GM15510 (cell line): Measurements from ENCODE around the gene FBXL5.

Experiments used
- POLR2A ChIP-seq: IDR thresholded peaks from 3 replicates; pipeline ENCODE4 v1.6.1; 2011; ENCODE audit warnings: borderline replicate concordance; ENCODE audit not compliant: insufficient read length; ENCODE audit errors: extremely low read depth

FBXL5 gene

DNA sequence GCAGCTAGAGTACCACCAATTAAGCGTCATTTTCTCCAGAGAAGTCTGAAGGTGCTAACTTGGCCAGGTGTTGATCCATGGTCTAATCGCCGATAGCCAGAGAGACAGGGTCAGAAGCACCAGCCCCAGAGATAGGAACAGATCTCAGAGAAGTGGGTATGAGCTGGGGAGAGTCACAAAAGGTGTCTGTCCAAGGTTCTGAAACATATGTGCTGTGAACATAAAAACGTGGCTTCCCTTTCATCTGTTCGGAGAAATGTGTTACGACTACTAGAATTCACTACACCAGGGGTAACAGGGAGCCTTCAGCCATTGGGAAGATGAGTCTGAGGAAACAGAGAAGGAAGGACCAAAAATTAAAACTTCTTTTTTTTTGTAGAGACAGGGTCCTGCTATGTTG, 91.3 kb downstream of the FBXL5 start:
- no peak for TF ChIP-seq POLR2A

DNA sequence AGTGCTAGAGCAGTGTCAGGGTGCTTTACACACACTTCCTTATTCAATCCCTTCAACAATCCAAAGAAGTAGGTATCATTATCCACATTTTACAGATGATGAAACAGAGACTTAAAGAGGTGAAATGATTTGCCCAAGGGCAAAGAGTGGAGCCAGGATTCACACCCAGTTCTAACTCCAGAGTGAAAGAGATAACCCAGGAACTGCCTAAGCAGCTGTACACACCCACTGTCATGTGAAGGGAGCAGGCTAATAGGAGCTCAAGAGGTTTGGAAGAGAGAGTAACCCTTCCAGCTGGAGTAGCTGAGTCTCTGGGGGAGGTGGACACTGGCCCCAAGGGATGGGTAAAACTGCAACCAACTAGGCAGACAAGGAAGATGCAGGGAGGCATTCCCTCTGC, 92.5 kb downstream of the FBXL5 start:
- no peak for TF ChIP-seq POLR2A

DNA sequence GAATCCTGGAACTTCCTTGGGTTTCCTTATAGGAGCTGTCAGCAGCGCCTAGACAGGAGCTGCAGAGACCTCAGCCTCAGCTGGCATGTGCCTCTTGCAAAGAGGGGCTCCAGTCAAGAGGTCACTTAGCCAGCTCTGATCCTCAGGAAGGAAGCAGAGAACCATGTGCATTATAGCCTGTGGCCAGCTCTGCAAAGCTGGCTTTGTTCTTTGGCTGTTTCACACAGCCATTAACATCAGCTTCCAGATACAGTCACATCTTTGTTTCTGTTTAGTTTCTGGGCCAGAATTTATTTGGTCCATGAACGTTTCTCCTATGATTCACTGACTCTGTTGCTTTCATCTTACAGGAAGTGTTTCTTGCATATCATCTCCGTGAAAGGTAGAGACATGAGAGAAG, 93.0 kb downstream of the FBXL5 start:
- TF ChIP-seq POLR2A, result no peak

DNA sequence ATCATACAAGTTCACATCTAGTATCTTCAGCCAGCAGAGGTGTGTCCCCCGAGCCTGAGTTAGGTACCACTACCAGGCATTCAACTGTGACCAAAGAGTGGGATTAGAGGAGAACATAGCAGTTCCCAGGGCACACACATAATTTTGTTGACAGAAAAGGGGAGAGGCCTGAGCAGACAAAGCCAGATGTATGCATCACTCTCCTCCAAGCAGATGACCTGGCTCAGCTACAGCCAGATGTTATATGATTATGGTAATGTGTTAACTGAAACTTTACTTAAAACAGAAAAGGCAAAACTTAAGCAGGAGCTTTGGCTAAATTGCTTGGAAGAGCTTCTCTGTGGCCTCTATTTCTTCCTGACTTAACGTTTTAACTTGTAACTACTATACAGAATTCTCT, 96.6 kb downstream of the FBXL5 start:
- TF ChIP-seq POLR2A, result no peak

DNA sequence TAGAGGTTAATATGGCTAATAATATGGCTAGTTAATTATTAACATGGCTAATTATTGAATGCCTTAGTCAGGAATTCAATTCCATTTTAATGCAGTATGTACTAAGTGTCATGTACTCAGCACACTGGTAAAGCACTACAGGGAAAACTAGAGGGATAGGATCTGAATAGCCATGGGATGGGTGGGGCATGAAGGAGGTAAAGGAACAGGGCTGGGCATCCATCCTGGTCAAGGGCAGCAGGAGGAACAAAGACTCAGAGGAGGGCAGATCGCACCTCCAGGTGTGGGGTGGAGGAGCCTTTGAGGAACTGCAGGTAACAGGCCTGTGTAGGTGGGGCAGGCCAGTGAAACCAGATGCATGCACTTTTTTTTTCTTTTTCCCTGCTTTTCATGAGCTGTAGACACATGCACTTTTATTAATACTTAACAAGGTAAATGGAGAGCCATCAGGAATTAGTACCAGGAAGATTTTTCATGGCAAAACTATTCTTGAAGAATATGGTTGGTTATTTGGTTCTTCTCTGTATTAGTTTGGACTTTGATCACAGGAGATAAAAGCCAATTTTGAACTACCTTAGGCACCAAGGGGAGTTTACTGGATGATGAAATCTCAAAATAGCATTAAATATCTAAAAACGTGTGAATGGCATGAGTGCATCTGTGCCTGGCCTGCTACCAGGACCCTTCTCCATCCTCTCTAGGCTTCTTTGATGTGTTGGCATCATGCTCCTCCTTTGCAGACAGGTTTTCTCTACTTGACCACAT, 97.2 kb downstream of the FBXL5 start:
- no peak for TF ChIP-seq POLR2A

DNA sequence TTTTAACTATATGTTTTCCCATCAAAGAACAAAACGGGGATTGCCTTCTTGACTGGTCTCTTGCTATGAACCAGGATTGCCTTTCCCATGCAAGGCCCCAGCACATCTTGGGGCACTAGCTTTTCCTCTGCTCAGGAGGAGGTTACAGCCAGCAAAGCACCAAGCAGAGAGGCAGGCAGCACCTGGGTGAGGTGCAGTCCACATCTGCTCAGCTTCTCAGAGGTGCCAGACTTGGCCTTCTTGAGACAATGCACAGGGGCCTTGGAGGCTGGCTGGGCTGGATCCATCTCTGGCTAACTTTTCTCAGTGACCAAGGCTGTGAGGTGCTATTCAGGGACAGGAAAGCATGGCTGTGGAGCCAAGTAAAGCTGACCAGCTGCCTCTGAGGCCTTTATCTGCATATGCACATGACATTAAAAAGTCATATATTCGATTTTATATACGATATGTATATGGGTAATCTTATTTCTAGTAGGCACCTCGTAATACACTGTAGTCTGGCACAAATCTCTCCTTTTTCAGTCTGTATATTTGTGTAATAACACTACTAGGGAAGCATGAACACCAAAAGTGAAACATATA, 98.6 kb downstream of the FBXL5 start:
- TF ChIP-seq POLR2A, result no peak
